OCI-LY3 (cell line): ENCODE data around the gene MEX3D.

Experiments
- CTCF ChIP-seq: fragments of 200-600, 300-600 bp; sonication (generic); IDR thresholded peaks from 2 replicates; pipeline ENCODE4 v1.5.1; 2014; ENCODE audit warnings: antibody characterized with exemption, low read length, low read depth
- EZH2phosphoT487 ChIP-seq: fragments of 200-600 bp; shearing (Covaris generic); IDR thresholded peaks from 2 replicates; pipeline ENCODE4 v1.6.1; 2018; ENCODE audit warnings: antibody characterized with exemption, mixed run types, low read depth

- no peak for TF ChIP-seq CTCF
- TF ChIP-seq EZH2phosphoT487: no peak
Measured at GRCh38 chr19:1512671-1513498, 55.2 kb downstream of the MEX3D start, which contains the start of gene ADAMTSL5.
